H1 (cell line): ENCODE measurements around the gene RNF5. TPM values are rescaled to one million over a fixed set of nuclear protein-coding genes. Genes with fewer than 3 reads are reported as not detected.
A peak's percentile ranks its signal among the peaks of the same experiment; 100 is the strongest.

ENCODE experiments used
- CTCF ChIA-PET: fragments of 300-600 bp; sonication (Branson Sonifier 250); formaldehyde crosslinking; loops from one replicate; lab custom pipeline; 2021; ENCODE audit not compliant: partially characterized antibody; lab: Charles Lee
- POLR2A ChIA-PET: fragments of 300-600 bp; sonication (Branson Sonifier 250); formaldehyde crosslinking; loops from one replicate; lab custom pipeline; 2021; ENCODE audit warnings: inconsistent platforms; ENCODE audit not compliant: partially characterized antibody; lab: Charles Lee
- DNase-seq, 2 experiments: peaks; one replicate each; pipeline versions ENCODE4 v3.0.0 to v3.0.0-alpha.2; 2010 to 2022; ENCODE audit warnings: low spot score in 2 of 2, low read depth in 1 of 2, mixed read lengths in 1 of 2
- FAIRE-seq: peaks from 2 replicates; lab custom pipeline; 2011; peaks lifted over from hg19 to GRCh38; lab: Jason Lieb, UNC
- H2AFZ ChIP-seq: 2 replicates; pipeline ENCODE4 v1.8.1; 2012; ENCODE audit warnings: low read length, inconsistent platforms
- H2AK5ac ChIP-seq: 2 replicates; pipeline ENCODE4 v1.6.1; 2013; ENCODE audit warnings: low read depth, low read length
- H2BK120ac ChIP-seq: replicated peaks from 2 replicates; pipeline ENCODE3; 2013; ENCODE audit warnings: low read depth, low read length, inconsistent platforms
- H2BK12ac ChIP-seq: 2 replicates; pipeline ENCODE4 v1.6.1; 2013; ENCODE audit warnings: low read depth, low read length
- H2BK15ac ChIP-seq: 2 replicates; pipeline ENCODE4 v1.6.1; 2013; ENCODE audit warnings: low read length
- H2BK20ac ChIP-seq: 2 replicates; pipeline ENCODE4 v1.6.1; 2013; ENCODE audit warnings: low read length
- H2BK5ac ChIP-seq: 2 replicates; pipeline ENCODE4 v1.6.1; 2013; ENCODE audit warnings: low read depth, low read length
- H3K14ac ChIP-seq: 2 replicates; pipeline ENCODE4 v1.6.1; 2013; ENCODE audit warnings: inconsistent platforms; ENCODE audit not compliant: insufficient read length
- H3K18ac ChIP-seq: 2 replicates; pipeline ENCODE4 v1.6.1; 2013; ENCODE audit warnings: low read length; ENCODE audit errors: extremely low read depth
- H3K23ac ChIP-seq: 2 replicates; pipeline ENCODE4 v1.6.1; 2013; ENCODE audit warnings: inconsistent platforms; ENCODE audit not compliant: insufficient read length
- H3K23me2 ChIP-seq: 2 replicates; pipeline ENCODE4 v1.6.1; 2013; ENCODE audit warnings: low read depth, low read length
- H3K27ac ChIP-seq: 2 replicates; pipeline ENCODE4 v1.6.1; 2011; ENCODE audit warnings: low read depth, low read length, inconsistent platforms
- H3K27me3 ChIP-seq, 4 experiments: replicated peaks in 1 of 4; 1 replicate in 1 of 4; 2 replicates in 3 of 4; pipeline versions ENCODE4 v1.6.1 to v1.8.1; 2011 to 2013; ENCODE audit warnings: low read length in 3 of 4, mild to moderate bottlenecking in 3 of 4, inconsistent platforms in 2 of 4, mixed read lengths in 2 of 4, moderate library complexity in 1 of 4; ENCODE audit not compliant: control insufficient read depth in 3 of 4, insufficient read depth in 3 of 4; ENCODE audit errors: extremely low read depth in 1 of 4
- H3K36me3 ChIP-seq, 4 experiments: 2 replicates each; pipeline versions ENCODE4 v1.6.1 to v1.8.1; 2011 to 2013; ENCODE audit warnings: mild to moderate bottlenecking in 4 of 4, low read length in 3 of 4, moderate library complexity in 2 of 4, control low read depth in 1 of 4, inconsistent platforms in 1 of 4; ENCODE audit not compliant: insufficient read depth in 4 of 4, control insufficient read depth in 2 of 4
- H3K4ac ChIP-seq: replicated peaks from 2 replicates; pipeline ENCODE3; 2013; ENCODE audit warnings: low read length, low read depth, mixed read lengths, inconsistent platforms; ENCODE audit not compliant: insufficient read length
- H3K4me1 ChIP-seq, 4 experiments: replicated peaks in 1 of 4; 1 replicate in 1 of 4; 2 replicates in 3 of 4; pipeline versions ENCODE4 v1.6.1 to v1.8.1; 2011 to 2013; ENCODE audit warnings: low read length in 3 of 4, inconsistent platforms in 2 of 4, mixed read lengths in 1 of 4; ENCODE audit not compliant: insufficient read depth in 4 of 4, control insufficient read depth in 3 of 4
- H3K4me2 ChIP-seq, 2 experiments: 2 replicates each; pipeline versions ENCODE4 v1.6.1 to v1.8.1; 2011 to 2013; ENCODE audit warnings: low read depth in 2 of 2, low read length in 2 of 2, control low read depth in 1 of 2, inconsistent platforms in 1 of 2, mild to moderate bottlenecking in 1 of 2; ENCODE audit not compliant: insufficient read depth in 1 of 2
- H3K4me3 ChIP-seq, 4 experiments: fragments of 200-600, 300-600 bp in 1 of 4; sonication (generic), shearing (Covaris generic), sonication (Bioruptor Twin) in 1 of 4; 2 replicates each; pipeline versions ENCODE4 v1.5.1 to v1.8.1; 2011 to 2016; ENCODE audit warnings: low read length in 4 of 4, low read depth in 3 of 4, control low read depth in 2 of 4, inconsistent platforms in 2 of 4, mild to moderate bottlenecking in 2 of 4, mixed read lengths in 1 of 4, moderate library complexity in 1 of 4; ENCODE audit not compliant: insufficient read depth in 2 of 4; ENCODE audit errors: extremely low read depth in 1 of 4
- H3K56ac ChIP-seq: replicated peaks from 2 replicates; pipeline ENCODE3; 2013; ENCODE audit warnings: low read depth, mild to moderate bottlenecking, mixed read lengths, low read length, inconsistent platforms; ENCODE audit not compliant: insufficient read length
- H3K79me1 ChIP-seq: 2 replicates; pipeline ENCODE4 v1.6.1; 2013; ENCODE audit warnings: low read depth, low read length, control low read depth
- H3K79me2 ChIP-seq, 2 experiments: 2 replicates each; pipeline versions ENCODE4 v1.6.1 to v1.8.1; 2012 to 2013; ENCODE audit warnings: low read length in 2 of 2, mild to moderate bottlenecking in 2 of 2, inconsistent platforms in 1 of 2; ENCODE audit not compliant: insufficient read depth in 2 of 2, control insufficient read depth in 1 of 2
- H3K9ac ChIP-seq, 4 experiments: replicated peaks in 1 of 4; 1 replicate in 1 of 4; 2 replicates in 3 of 4; pipeline versions ENCODE4 v1.6.1 to v1.8.1; 2011 to 2013; ENCODE audit warnings: low read depth in 3 of 4, low read length in 3 of 4, control low read depth in 2 of 4, mild to moderate bottlenecking in 2 of 4, moderate library complexity in 2 of 4, inconsistent platforms in 1 of 4; ENCODE audit errors: extremely low read depth in 1 of 4
- H3K9me3 ChIP-seq, 2 experiments: 2 replicates each; pipeline versions ENCODE4 v1.6.1 to v1.8.1; 2012 to 2013; ENCODE audit warnings: mild to moderate bottlenecking in 2 of 2, moderate library complexity in 2 of 2, control low read depth in 1 of 2, inconsistent platforms in 1 of 2, low read depth in 1 of 2, low read length in 1 of 2, mixed read lengths in 1 of 2; ENCODE audit not compliant: insufficient read depth in 2 of 2
- H4K20me1 ChIP-seq, 2 experiments: replicated peaks in 1 of 2; 2 replicates each; pipeline versions ENCODE3 to v1.8.1; 2011 to 2013; ENCODE audit warnings: inconsistent platforms in 2 of 2, low read length in 2 of 2, mild to moderate bottlenecking in 1 of 2; ENCODE audit not compliant: insufficient read depth in 2 of 2, control insufficient read depth in 1 of 2
- H4K5ac ChIP-seq: 2 replicates; pipeline ENCODE4 v1.6.1; 2013; ENCODE audit warnings: low read length, low read depth, mixed read lengths, inconsistent platforms; ENCODE audit not compliant: insufficient read length
- H4K8ac ChIP-seq: 2 replicates; pipeline ENCODE4 v1.8.0; 2013; ENCODE audit warnings: mild to moderate bottlenecking, moderate library complexity, low read length, inconsistent platforms; ENCODE audit not compliant: insufficient read depth; ENCODE audit errors: extremely low read depth
- H4K91ac ChIP-seq: replicated peaks from 2 replicates; pipeline ENCODE3; 2013; ENCODE audit warnings: low read length, mixed read lengths, inconsistent platforms; ENCODE audit not compliant: insufficient read length
- CEBPB ChIP-seq: IDR thresholded peaks from 2 replicates; pipeline ENCODE4 v1.6.1; 2012; ENCODE audit warnings: low read depth, low read length
- POLR2AphosphoS5 ChIP-seq: IDR thresholded peaks from 2 replicates; pipeline ENCODE4 v1.6.1; 2011; ENCODE audit warnings: low read depth, low read length
- RFX5 ChIP-seq: IDR thresholded peaks from 2 replicates; pipeline ENCODE4 v1.6.1; 2011; ENCODE audit warnings: low read depth, low read length, improper control_type of control experiment, borderline replicate concordance
- WGBS, 2 experiments: shearing (Covaris generic) in 1 of 2; methylation state at CpG; one replicate each; pipeline versions ENCODE4 v1.1.6 to v1.1.7; 2013 to 2015; ENCODE audit warnings: low lambda C conversion rate in 2 of 2, mixed read lengths in 2 of 2, inconsistent platforms in 1 of 2, low coverage in 1 of 2, missing lambda C conversion rate in 1 of 2; ENCODE audit not compliant: insufficient replicate concordance in 2 of 2, insufficient coverage in 1 of 2, insufficient read length in 1 of 2; ENCODE audit errors: extremely low coverage in 1 of 2, missing lambda C conversion rate in 1 of 2; 5-methylcytosine and 5-hydroxymethylcytosine counted together
- polyA plus RNA-seq, 7 experiments: library from polyadenylated mRNA; depleted of rRNA in 3 of 7; stranded (reverse) in 5 of 7; unstranded in 2 of 7; fragments of >200 nt in 5 of 7; fragments of 200-250 nt in 2 of 7; gene quantifications; 1 replicate in 5 of 7; 2 replicates in 1 of 7; 4 replicates in 1 of 7; pipeline versions ENCODE4 v1.2.1 to v1.2.3, GENCODE V29; 2011 to 2013; ENCODE audit warnings: missing spikeins in 2 of 7, mixed read lengths in 2 of 7
- total RNA-seq: library from RNA; stranded (reverse); fragmentation: NEBNext Ultra II Directional; extraction: Animal tissue kit (Norgen Biotek cat#: 25700); gene quantifications from 2 replicates; pipeline ENCODE4 v1.2.1, GENCODE V29; 2021
- TF ChIP-seq, protein P1 (sequence below): IDR thresholded peaks from 2 replicates; pipeline ENCODE4 v1.6.1; 2012; ENCODE audit warnings: inconsistent platforms

The RNF5 gene
- total and polyA plus RNA-seq, 2 of the 8 experiments (the other 6 are each of a cell fraction or from before 2014, with no cell fraction given): 90.0 to 158 TPM

DNA sequence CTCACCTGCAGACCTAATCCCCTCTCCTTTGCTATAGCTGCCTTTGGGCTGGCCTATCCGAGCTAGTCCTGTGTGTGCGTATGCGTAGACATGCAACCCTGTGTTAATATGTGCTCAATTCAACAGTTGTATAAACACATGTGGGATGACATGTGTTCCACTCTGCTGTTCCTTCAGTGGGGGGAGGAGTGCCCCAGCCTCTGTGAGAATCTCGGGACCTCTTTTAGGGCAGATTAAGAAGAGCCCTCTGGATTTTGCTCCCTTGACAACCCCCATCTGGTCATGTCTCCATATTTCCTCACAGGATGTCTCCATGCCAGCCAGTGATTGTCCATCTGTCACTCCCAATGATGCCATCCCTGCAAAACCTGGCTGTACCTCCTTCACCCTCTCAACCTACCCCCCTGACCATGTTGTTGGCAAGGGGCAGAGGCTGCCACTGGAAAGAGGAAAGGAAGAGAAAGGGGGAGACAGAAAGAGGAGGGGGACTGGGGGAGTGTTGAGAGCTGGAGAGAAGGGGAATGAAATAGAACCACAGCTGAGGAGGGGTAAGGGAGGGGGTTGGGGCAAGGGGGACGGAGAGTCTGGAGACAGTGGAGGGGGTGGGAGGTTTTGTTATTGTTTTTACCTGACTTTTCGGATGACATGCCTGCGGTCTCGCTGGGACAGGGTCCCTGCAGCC lies 26.9 kb upstream of the RNF5 start:
- Histone ChIP-seq H3K9me3 (no peaks in the 10 kb centered on the region), H3K9ac (no peak overlapping the region)
- CTCF ChIA-PET: interaction anchor here (1.0 to 4.7 kb wide), 5 partner anchors 13 to 37 kb away, joined by 4 to 23 read pairs (median 5); partner anchors contain the start of genes ATF6B and EGFL8
- TF ChIP-seq CEBPB (no peak), RFX5 (no peak), POLR2AphosphoS5 (no peak)
- TF ChIP-seq, protein P1, sequence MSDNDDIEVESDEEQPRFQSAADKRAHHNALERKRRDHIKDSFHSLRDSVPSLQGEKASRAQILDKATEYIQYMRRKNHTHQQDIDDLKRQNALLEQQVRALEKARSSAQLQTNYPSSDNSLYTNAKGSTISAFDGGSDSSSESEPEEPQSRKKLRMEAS: no peak

More for the DNA sequence above, 26.9 kb upstream of the RNF5 start:
- DNase-seq: no peak
- Histone ChIP-seq H4K91ac (no peak overlapping the region), H2BK5ac (no peak overlapping the region), H3K27ac (no peak overlapping the region), H3K23ac (no peak overlapping the region), H2BK120ac (no peak overlapping the region), H4K5ac (no peak overlapping the region), H4K8ac (no peak overlapping the region), H3K14ac (no peak overlapping the region), H3K18ac (peak overlapping the region; percentile 62; the same call in 1 of the 2 replicates), H3K23me2 (peaks cover 25% of the 10 kb centered on the region), H3K4ac (no peak overlapping the region), H3K79me1 (0 out of 2 replicates have a peak, but pooled peaks cover 3% of the 10 kb centered on the region), H3K4me2 (peak overlapping the region; percentile 94 to 100), H2BK12ac (no peak overlapping the region), H3K56ac (no peak overlapping the region), H3K27me3 (peaks cover 4 to 41% (median 37%) of the 10 kb centered on the region in 4 experiments), H3K79me2 (peaks cover 0 to 5% of the 10 kb centered on the region in 2 experiments; a peak in 1 of 4 replicates), H3K4me1 (peaks cover 14 to 37% (median 17%) of the 10 kb centered on the region in 4 experiments), H3K4me3 (peak overlapping the region in 2 of 4 experiments; percentile 55 to 76; a peak in 4 of 8 replicates), H2AFZ (no peak overlapping the region), H4K20me1 (no peaks in the 10 kb centered on the region), H2AK5ac (no peak overlapping the region; the same call in 1 of the 2 replicates), H2BK20ac (no peak overlapping the region), H2BK15ac (peak overlapping the region; percentile 98; the same call in 1 of the 2 replicates), H3K36me3 (peaks cover under 1 to 3% (median 1%) of the 10 kb centered on the region in 4 experiments; a peak in 2 of 8 replicates)
- 33% methylated on average over 5 of the region's 8 CpGs; no CpG with 5 or more reads in 1 of the 2 experiments for WGBS, 2 experiments
- FAIRE-seq: no peak
- POLR2A ChIA-PET: interaction anchor here (0.6 to 4.7 kb wide), 20 partner anchors 8 to 80 kb away, joined by 3 to 30 read pairs (median 4); partner anchors contain the start of genes ATF6B, EGFL8, FKBPL and GPSM3
